Measurements from ENCODE around the gene PNP.

PNP gene

GRCh38 chr14:20427231-20428009 is 41.8 kb upstream of the PNP start:
- TF ChIP-seq ZBTB7A (IDR thresholded peaks at IDR 0.05; ENCODE audit: low read depth) (no peak), TCF12 (IDR thresholded peaks at IDR 0.05; ENCODE audit: low read depth) (no peak), TAF1 (IDR thresholded peaks at IDR 0.05; ENCODE audit: low read depth) (no peak)

- TF ChIP-seq TAF1 (IDR thresholded peaks at IDR 0.05; ENCODE audit: low read depth) (no peak), EGR1 (IDR thresholded peaks at IDR 0.05) (no peak), USF1 (IDR thresholded peaks at IDR 0.05) (no peak), EP300 (IDR thresholded peaks at IDR 0.05; ENCODE audit: borderline replicate concordance) (no peak), FOXM1 (IDR thresholded peaks at IDR 0.05; ENCODE audit: borderline replicate concordance, low read depth) (no peak)
Measured at GRCh38 chr14:20428010-20428365, 41.2 kb upstream of the PNP start.

GRCh38 chr14:20428802-20429201 is 40.4 kb upstream of the PNP start:
- TF ChIP-seq ZBTB7A (IDR thresholded peaks at IDR 0.05; ENCODE audit: low read depth) = no peak
- no peak for TF ChIP-seq NFIC (IDR thresholded peaks at IDR 0.05)
- no peak for TF ChIP-seq TCF12 (IDR thresholded peaks at IDR 0.05; ENCODE audit: low read depth)
- no peak for TF ChIP-seq TAF1 (IDR thresholded peaks at IDR 0.05; ENCODE audit: low read depth)
- no peak for TF ChIP-seq RAD21 (IDR thresholded peaks at IDR 0.05; ENCODE audit: low read depth)
- no peak for TF ChIP-seq YY1 (IDR thresholded peaks at IDR 0.05; ENCODE audit: low read depth)
- no peak for TF ChIP-seq EP300 (IDR thresholded peaks at IDR 0.05; ENCODE audit: borderline replicate concordance)
- no peak for TF ChIP-seq USF1 (IDR thresholded peaks at IDR 0.05)
- TF ChIP-seq FOXM1 (IDR thresholded peaks at IDR 0.05; ENCODE audit: borderline replicate concordance, low read depth) = no peak
- no peak for TF ChIP-seq MAX (IDR thresholded peaks at IDR 0.05)
- no peak for TF ChIP-seq CREB1 (IDR thresholded peaks at IDR 0.05; ENCODE audit: low read depth)
- no peak for TF ChIP-seq TEAD4 (IDR thresholded peaks at IDR 0.05)
- TF ChIP-seq EGR1 (IDR thresholded peaks at IDR 0.05) = no peak
- TF ChIP-seq CEBPB (IDR thresholded peaks at IDR 0.05) = no peak

- TF ChIP-seq NFIC (IDR thresholded peaks at IDR 0.05) (peak; percentile 48; the same call in 1 of the 2 replicates), REST (IDR thresholded peaks at IDR 0.05; ENCODE audit: low read depth) (no peak)
Measured at GRCh38 chr14:20429801-20430669, 39.2 kb upstream of the PNP start.

- TF ChIP-seq EP300 (IDR thresholded peaks at IDR 0.05; ENCODE audit: borderline replicate concordance) (no peak), FOXM1 (IDR thresholded peaks at IDR 0.05; ENCODE audit: borderline replicate concordance, low read depth) (no peak)
Measured at GRCh38 chr14:20434701-20435581, 34.3 kb upstream of the PNP start.

- TF ChIP-seq TEAD4 (IDR thresholded peaks at IDR 0.05) = peak; percentile 28; the same call in 1 of the 2 replicates
- TF ChIP-seq NFIC (IDR thresholded peaks at IDR 0.05) = peak; percentile 24; the same call in 1 of the 2 replicates
- TF ChIP-seq REST (IDR thresholded peaks at IDR 0.05; ENCODE audit: low read depth) = no peak
- TF ChIP-seq CREB1 (IDR thresholded peaks at IDR 0.05; ENCODE audit: low read depth) = no peak
- TF ChIP-seq MAX (IDR thresholded peaks at IDR 0.05) = peak; percentile 73
Measured at GRCh38 chr14:20435582-20436362, 33.4 kb upstream of the PNP start, which contains the start of gene KLHL33. TSS of gene KLHL33 (minus strand) at chr14:20436166. CDS start at chr14:20435811, 355 bp downstream.
